Stimulated activated naive CD8-positive, alpha-beta T cell treated with anti-CD3 and anti-CD28 coated beads, Interleukin-15, amount 100 ng/mL, for 72 hours (primary cell): ENCODE results near the gene EXOC3L4.

Experiments
- ATAC-seq: fragments of 150-1000 bp; cut with Tn5 transposase; 2 replicates; pipeline ENCODE4 v1.10.0; 2021; ENCODE audit warnings: mild to moderate bottlenecking, moderate library complexity
- DNase-seq, 2 donors: peaks; one replicate each; pipeline ENCODE4 v3.0.0; 2021 to 2022
- H3K27ac Mint-ChIP-seq, 2 donors: one replicate each; pipeline ENCODE4 v1.8.0; 2022; ENCODE audit warnings: mild to moderate bottlenecking in 2 of 2, mixed read lengths in 2 of 2, moderate library complexity in 2 of 2
- H3K27me3 Mint-ChIP-seq: one replicate; pipeline ENCODE4 v1.8.0; 2022; ENCODE audit warnings: mixed read lengths
- H3K4me1 Mint-ChIP-seq: one replicate; pipeline ENCODE4 v1.8.0; 2022; ENCODE audit warnings: mild to moderate bottlenecking, mixed read lengths
- H3K4me3 Mint-ChIP-seq, 2 donors: one replicate each; pipeline ENCODE4 v1.8.0; 2022; ENCODE audit warnings: mild to moderate bottlenecking in 2 of 2, mixed read lengths in 2 of 2, moderate library complexity in 1 of 2
- H3K9me3 Mint-ChIP-seq, 2 donors: one replicate each; pipeline ENCODE4 v1.8.0; 2022; ENCODE audit warnings: mixed read lengths in 2 of 2

The EXOC3L4 gene

DNA sequence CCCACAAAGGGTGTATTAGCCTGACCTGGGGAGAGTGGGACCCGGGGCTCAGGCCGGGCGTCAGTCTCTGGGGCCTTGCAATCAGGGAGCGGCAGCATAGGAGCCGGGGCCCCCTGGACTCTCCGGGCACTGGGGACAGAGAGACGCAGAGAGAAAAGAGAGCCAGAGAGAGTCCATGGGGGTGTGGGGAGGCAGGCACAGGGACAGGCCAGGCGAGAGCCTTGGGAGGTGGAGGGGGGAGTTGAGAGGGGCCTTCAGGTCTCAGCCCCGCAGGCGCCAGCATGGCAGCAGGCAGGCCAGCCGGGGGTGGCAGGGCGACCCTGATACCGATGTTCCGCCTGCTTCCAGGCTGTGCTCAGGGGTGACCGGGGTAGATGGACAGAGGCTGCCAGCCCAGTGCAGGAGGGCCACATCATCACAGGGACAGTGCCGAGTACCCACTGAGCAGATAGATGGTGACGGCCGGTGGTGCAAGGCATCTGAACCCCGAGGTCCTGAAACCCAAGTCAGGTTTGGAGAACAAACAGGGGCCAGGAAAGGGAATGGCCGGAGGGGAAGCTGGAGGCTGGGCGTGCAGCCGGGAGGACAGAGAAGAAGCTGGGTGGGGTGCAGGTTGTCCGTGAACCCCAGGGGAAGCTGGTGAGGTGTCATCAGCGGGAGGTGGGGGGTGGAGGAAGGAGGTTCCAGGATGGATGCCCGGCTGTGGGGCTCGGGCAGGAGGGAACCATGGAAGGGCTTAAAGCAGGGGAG lies 2.9 kb downstream of the EXOC3L4 start:
- DNase-seq (no peak), ATAC-seq (no peak)
- H3K27me3 Mint-ChIP-seq = peaks cover 16% of the 10 kb centered on the region
- H3K4me1 Mint-ChIP-seq = no peaks in the 10 kb centered on the region
- H3K9me3 Mint-ChIP-seq = no peaks in the 10 kb centered on the region
- peak overlapping the region in 1 of 2 donors; percentile 42 for H3K27ac Mint-ChIP-seq
- no peak overlapping the region for H3K4me3 Mint-ChIP-seq

GRCh38 chr14:103097994-103098957 lies 3.8 kb downstream of the EXOC3L4 start:
- Mint-ChIP-seq H3K27ac (peak overlapping the region in 1 of 2 donors; percentile 42), H3K4me3 (no peak overlapping the region), H3K4me1 (peaks cover 5% of the 10 kb centered on the region), H3K27me3 (peaks cover 25% of the 10 kb centered on the region), H3K9me3 (no peaks in the 10 kb centered on the region)
- DNase-seq (no peak), ATAC-seq (no peak)

DNA sequence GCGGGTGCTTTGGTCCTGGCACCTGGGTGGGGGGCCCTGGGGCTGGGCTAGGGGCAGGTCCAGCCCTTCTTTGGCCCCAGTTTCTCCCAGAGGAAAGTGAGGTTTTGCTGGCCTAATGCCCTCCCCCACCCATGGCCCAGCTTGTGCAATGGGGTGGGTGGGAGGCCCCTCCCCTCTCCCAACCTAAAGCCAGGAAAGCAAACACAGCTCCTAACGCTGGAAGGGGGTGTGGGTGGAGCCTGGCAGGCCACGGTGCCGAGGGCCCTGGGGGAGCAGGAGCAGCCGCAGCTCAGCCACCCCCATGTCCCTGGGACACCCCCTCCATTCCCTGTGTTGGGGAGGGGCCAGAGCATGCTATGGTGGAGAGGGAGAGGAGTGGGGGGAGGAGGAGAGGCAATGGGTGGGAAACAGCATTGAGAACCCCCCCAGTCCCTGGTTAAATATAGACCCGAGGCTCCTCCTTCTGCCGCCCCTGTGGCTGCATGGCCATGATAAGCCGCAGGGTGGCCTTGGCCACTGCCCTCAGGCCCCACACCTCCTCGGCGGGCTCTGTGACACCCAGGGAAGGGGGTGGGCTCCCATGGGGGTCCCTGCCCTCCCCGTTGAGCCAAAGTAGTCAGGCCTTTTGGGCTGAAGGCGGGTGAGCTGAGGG lies 4.7 kb downstream of the EXOC3L4 start:
- Mint-ChIP-seq H3K27ac (no peak overlapping the region), H3K4me3 (no peak overlapping the region), H3K27me3 (peaks cover 34% of the 10 kb centered on the region), H3K9me3 (no peaks in the 10 kb centered on the region), H3K4me1 (peaks cover 10% of the 10 kb centered on the region)
- DNase-seq (no peak), ATAC-seq (no peak)

- no peak for ATAC-seq
- Mint-ChIP-seq H3K27ac (no peak overlapping the region), H3K27me3 (peaks cover 40% of the 10 kb centered on the region), H3K9me3 (no peaks in the 10 kb centered on the region), H3K4me1 (peaks cover 11% of the 10 kb centered on the region), H3K4me3 (no peak overlapping the region)
- no peak for DNase-seq
Observed at GRCh38 chr14:103099733-103100280, 5.3 kb downstream of the EXOC3L4 start.

- DNase-seq (no peak), ATAC-seq (no peak)
- H3K27me3 Mint-ChIP-seq = peaks cover 47% of the 10 kb centered on the region
- H3K4me1 Mint-ChIP-seq = peaks cover 18% of the 10 kb centered on the region
- H3K9me3 Mint-ChIP-seq = no peaks in the 10 kb centered on the region
- no peak overlapping the region for H3K27ac Mint-ChIP-seq
- no peak overlapping the region for H3K4me3 Mint-ChIP-seq
Observed at GRCh38 chr14:103100281-103101121, 6.0 kb downstream of the EXOC3L4 start.

DNA sequence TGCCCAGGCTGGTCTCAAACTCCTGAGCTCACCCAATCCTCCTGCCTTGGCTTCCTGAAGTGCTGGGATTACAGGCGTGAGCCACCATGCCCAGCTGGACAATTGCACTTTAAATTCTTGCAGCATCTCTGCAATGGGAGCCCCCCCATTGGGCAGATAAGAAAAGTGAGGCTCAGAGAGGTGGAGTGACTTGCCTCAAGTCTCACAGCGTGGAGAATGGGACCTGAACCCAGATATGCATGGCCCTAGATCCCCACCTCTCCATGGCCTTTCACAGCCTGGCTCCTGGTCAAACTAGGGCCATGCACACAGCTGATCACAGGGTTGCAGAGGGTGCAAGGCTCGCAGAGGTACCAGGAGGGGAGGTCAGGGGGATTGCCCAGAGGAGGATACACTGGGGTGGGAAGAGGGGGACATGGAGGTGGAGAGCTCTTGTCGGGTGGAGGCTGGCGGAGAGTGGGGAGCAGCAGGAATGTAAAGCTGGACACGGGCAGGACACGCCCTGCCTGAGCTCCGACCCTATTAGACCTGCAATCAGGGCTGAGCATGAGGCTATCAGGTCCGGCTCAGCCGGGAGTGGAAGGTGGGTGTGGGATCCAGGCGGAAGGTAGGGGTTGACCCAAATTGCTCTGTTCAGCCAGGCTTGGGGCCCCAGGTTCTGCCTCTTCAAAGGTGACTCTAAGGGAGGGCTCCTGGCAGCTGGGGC lies 6.9 kb downstream of the EXOC3L4 start:
- H3K27me3 Mint-ChIP-seq = peaks cover 56% of the 10 kb centered on the region
- H3K4me1 Mint-ChIP-seq = peaks cover 23% of the 10 kb centered on the region
- no peak overlapping the region for H3K27ac Mint-ChIP-seq
- DNase-seq (no peak), ATAC-seq (no peak)
- no peak overlapping the region for H3K4me3 Mint-ChIP-seq
- H3K9me3 Mint-ChIP-seq = no peaks in the 10 kb centered on the region

- ATAC-seq (no peak), DNase-seq (no peak)
- peaks cover 23% of the 10 kb centered on the region for H3K4me1 Mint-ChIP-seq
- peaks cover 63% of the 10 kb centered on the region for H3K27me3 Mint-ChIP-seq
- H3K9me3 Mint-ChIP-seq = no peaks in the 10 kb centered on the region
- H3K4me3 Mint-ChIP-seq = no peak overlapping the region
- H3K27ac Mint-ChIP-seq = no peak overlapping the region
Observed at GRCh38 chr14:103101963-103102688, 7.6 kb downstream of the EXOC3L4 start.

GRCh38 chr14:103102689-103103260 lies 8.2 kb downstream of the EXOC3L4 start:
- Mint-ChIP-seq H3K4me1 (peaks cover 23% of the 10 kb centered on the region), H3K27ac (no peak overlapping the region), H3K27me3 (peaks cover 70% of the 10 kb centered on the region), H3K9me3 (no peaks in the 10 kb centered on the region), H3K4me3 (no peak overlapping the region)
- ATAC-seq (no peak), DNase-seq (no peak)

DNA sequence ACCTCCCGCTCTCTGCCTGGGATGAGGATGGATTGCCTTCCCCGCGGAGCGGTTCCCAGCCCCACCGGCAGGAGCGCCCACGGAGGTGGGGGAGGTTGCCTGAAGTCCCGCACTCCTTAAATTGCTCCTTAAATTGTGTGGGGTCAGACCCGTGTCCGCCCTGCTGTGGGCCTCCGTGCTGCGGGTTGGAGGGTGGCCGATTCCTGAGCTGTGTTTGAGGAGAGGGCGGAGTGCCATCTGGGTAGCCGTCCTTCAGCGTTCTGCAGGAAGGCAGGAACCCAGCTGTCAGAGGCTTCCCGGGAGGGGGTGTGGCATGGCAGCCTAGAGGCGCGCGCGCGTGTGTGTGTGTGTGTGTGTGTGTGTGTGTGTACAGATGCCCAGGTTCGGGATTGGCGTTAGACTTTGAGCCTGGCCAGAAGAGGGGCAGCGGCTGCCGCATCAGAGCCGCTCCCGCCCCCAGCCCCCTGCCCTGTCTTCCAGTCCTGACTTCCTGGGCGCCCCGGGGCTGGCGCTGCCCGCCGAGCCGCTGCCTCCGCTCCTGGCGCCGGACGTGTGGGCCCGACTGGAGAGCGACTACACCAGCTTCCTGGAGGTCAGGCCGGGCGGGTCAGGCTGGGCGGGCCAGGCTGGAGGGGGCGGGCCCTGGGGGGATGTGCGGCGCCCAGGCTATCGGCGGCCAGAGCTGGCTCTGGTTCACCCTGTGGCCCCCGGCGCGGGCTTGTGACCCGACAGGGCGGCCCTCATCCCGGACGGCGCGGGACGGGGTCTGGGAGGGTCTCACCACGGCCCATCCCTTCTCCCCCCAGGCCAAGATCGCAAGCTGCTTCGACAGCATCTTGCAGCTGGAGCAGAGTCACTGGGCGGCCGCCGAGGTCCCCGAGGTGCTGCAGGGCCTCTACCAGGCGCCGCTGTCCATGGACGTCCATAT lies 9.2 kb downstream of the EXOC3L4 start:
- DNase-seq (no peak), ATAC-seq (no peak)
- Mint-ChIP-seq H3K4me1 (peaks cover 25% of the 10 kb centered on the region), H3K9me3 (no peaks in the 10 kb centered on the region), H3K27me3 (peaks cover 71% of the 10 kb centered on the region), H3K4me3 (peak overlapping the region; percentile 42 to 51), H3K27ac (no peak overlapping the region)

GRCh38 chr14:103104389-103104653 lies 9.8 kb downstream of the EXOC3L4 start:
- H3K4me3 Mint-ChIP-seq = no peak overlapping the region
- DNase-seq (no peak), ATAC-seq (no peak)
- no peaks in the 10 kb centered on the region for H3K9me3 Mint-ChIP-seq
- peaks cover 28% of the 10 kb centered on the region for H3K4me1 Mint-ChIP-seq
- peaks cover 71% of the 10 kb centered on the region for H3K27me3 Mint-ChIP-seq
- H3K27ac Mint-ChIP-seq = no peak overlapping the region

DNA sequence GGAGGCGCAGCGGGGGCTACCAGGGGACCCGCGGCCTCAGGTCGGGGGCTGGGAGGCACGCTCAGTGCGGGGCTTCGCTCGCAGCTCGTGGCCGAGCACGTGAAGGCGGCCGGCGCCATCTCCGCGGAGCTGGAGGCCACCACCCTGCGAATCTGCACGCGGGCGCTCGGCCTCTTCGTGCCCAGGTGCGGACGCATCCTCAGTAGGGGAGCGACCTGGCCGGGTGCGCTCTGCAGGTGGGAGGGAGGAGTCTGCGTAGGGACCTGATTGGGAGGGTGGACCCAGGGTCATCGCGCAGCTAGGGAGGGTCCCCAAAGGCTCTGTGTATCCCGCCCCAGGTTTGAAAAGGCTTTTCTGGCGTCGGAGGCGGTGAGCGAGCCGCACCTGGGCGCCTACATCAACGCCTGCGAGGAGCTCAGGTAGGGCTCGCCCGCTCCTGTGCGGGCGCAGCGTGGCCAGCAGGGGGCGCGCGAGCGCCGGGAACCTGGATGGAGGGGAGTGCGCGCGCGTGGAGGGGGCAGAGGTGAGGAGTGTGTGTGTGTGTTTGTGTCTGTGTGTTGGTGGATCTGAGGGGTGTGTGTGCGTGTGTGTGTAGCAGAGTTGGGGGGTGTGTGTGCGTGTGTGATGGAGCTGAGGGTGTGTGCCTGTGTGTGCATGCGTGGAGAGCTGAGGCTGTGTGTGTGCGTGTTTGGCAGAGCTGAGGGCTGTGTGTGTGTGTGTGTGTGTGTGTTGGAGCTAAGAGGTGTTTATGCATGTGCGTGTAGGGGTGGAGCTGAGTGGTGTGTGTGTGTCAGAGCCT lies 10.3 kb downstream of the EXOC3L4 start:
- H3K27ac Mint-ChIP-seq = no peak overlapping the region
- peaks cover 72% of the 10 kb centered on the region for H3K27me3 Mint-ChIP-seq

DNA sequence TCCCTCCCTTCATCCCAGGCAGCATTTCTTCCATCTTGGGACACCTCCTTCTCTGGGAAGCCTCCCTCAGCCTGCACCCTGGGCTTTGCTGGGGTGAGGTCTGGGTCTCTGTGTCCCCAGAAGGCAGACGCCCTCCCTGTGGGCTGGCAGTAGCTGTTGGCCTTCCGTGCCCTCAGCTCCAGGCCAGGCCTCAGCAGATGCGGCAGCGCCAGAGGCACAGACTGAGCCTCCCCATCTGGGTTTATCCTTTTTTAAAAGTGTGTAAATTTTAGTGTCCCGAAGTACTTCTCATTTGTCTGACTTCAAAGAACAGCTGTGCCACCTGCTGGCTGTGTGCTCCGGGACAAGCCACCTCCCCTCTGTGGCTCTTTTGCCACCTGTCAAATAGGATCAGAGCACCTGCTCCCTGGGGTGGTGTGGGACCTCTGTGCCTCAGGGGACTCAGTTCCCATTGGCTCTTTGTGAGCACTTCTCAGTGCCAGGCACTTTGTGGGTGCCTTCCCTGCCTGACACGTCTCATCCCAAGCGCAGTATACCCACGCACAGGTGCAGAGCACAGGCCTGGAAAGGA lies 11.1 kb downstream of the EXOC3L4 start:
- Mint-ChIP-seq H3K27me3 (peaks cover 80% of the 10 kb centered on the region), H3K4me3 (no peak overlapping the region), H3K4me1 (peaks cover 34% of the 10 kb centered on the region), H3K27ac (no peak overlapping the region), H3K9me3 (no peaks in the 10 kb centered on the region)
- DNase-seq (no peak), ATAC-seq (peak; percentile 21)

More for the DNA sequence above, 10.3 kb downstream of the EXOC3L4 start:
- ATAC-seq (peak; percentile 76), DNase-seq (peak; percentile 75 to 79)
- Mint-ChIP-seq H3K9me3 (no peaks in the 10 kb centered on the region), H3K4me3 (no peak overlapping the region), H3K4me1 (peaks cover 31% of the 10 kb centered on the region)
